Type B pancreatic cell (in vitro differentiated cells): Measurements from ENCODE around the gene TEKTIP1. TPM values are rescaled to one million over a fixed set of nuclear protein-coding genes. Genes with fewer than 3 reads are reported as not detected.

ENCODE experiments used
- DNase-seq: peaks from one replicate; pipeline ENCODE4 v3.0.0; 2021; ENCODE audit warnings: mixed read lengths; ENCODE audit not compliant: unreplicated experiment; ENCODE audit errors: extremely low spot score
- H3K27ac Mint-ChIP-seq: 2 replicates; pipeline ENCODE4 v1.8.0; 2021; ENCODE audit warnings: mild to moderate bottlenecking, mixed read lengths
- H3K27me3 Mint-ChIP-seq: 2 replicates; pipeline ENCODE4 v1.8.0; 2021; ENCODE audit warnings: mixed read lengths
- H3K36me3 Mint-ChIP-seq: 2 replicates; pipeline ENCODE4 v1.8.0; 2021; ENCODE audit warnings: mixed read lengths
- H3K4me1 Mint-ChIP-seq: one replicate; pipeline ENCODE4 v1.8.0; 2021; ENCODE audit warnings: mixed read lengths; ENCODE audit not compliant: unreplicated experiment
- H3K4me3 Mint-ChIP-seq: 2 replicates; pipeline ENCODE4 v1.8.0; 2021; ENCODE audit warnings: mild to moderate bottlenecking, mixed read lengths
- H3K9me3 Mint-ChIP-seq: 2 replicates; pipeline ENCODE4 v1.8.0; 2021; ENCODE audit warnings: mixed read lengths
- CTCF ChIP-seq: fragments of 200-600 bp; sonication (generic); conservative IDR thresholded peaks from 2 replicates; pipeline ENCODE4 v1.5.0; 2021; ENCODE audit warnings: antibody characterized with exemption, mild to moderate bottlenecking
- total RNA-seq: library from RNA; stranded (reverse); gene quantifications from 2 replicates; pipeline ENCODE4 v1.2.1, GENCODE V29; 2021; ENCODE audit warnings: low replicate concordance

TEKTIP1 gene
- total RNA-seq, 1 donor from 2014 or later = 3.4 TPM

- TF ChIP-seq CTCF = no peak
- Mint-ChIP-seq H3K9me3 (peaks cover 4% of the 10 kb centered on the region), H3K4me3 (peak within 1 kb of the TSS; percentile 93), H3K27ac (peak within 1 kb of the TSS; percentile 98), H3K4me1 (peaks cover 19% of the 10 kb centered on the region), H3K36me3 (peaks cover 9% of the 10 kb centered on the region), H3K27me3 (no peaks in the 10 kb centered on the region)
- peak; percentile 94 for DNase-seq
Measured at GRCh38 chr19:3500429-3501101, 38.4 kb upstream of the TEKTIP1 start, which contains the start of gene DOHH. DOHH (minus strand) TSS chr19:3500674; CDS start chr19:3496814, 3,860 bp downstream.

GRCh38 chr19:3501780-3502179 is 37.2 kb upstream of the TEKTIP1 start:
- Mint-ChIP-seq H3K27ac (no peak overlapping the region), H3K36me3 (peaks cover 9% of the 10 kb centered on the region)
- no peak for TF ChIP-seq CTCF

GRCh38 chr19:3503036-3503572 is 35.9 kb upstream of the TEKTIP1 start:
- Mint-ChIP-seq H3K27ac (no peak overlapping the region), H3K4me3 (no peak overlapping the region), H3K9me3 (peaks cover 4% of the 10 kb centered on the region), H3K27me3 (no peaks in the 10 kb centered on the region), H3K36me3 (peaks cover under 1% of the 10 kb centered on the region), H3K4me1 (peaks cover 21% of the 10 kb centered on the region)
- no peak for TF ChIP-seq CTCF
- DNase-seq = no peak

More at GRCh38 chr19:3501780-3502179, 37.2 kb upstream of the TEKTIP1 start:
- no peak for DNase-seq
- peaks cover 24% of the 10 kb centered on the region for H3K4me1 Mint-ChIP-seq
- peaks cover 4% of the 10 kb centered on the region for H3K9me3 Mint-ChIP-seq
- H3K4me3 Mint-ChIP-seq = no peak overlapping the region
- H3K27me3 Mint-ChIP-seq = no peaks in the 10 kb centered on the region

- TF ChIP-seq CTCF = no peak
- H3K36me3 Mint-ChIP-seq = peaks cover 3% of the 10 kb centered on the region
- peak overlapping the region; percentile 94 for H3K4me3 Mint-ChIP-seq
- H3K4me1 Mint-ChIP-seq = peaks cover 23% of the 10 kb centered on the region
- no peak for DNase-seq
- no peaks in the 10 kb centered on the region for H3K27me3 Mint-ChIP-seq
- peaks cover 4% of the 10 kb centered on the region for H3K9me3 Mint-ChIP-seq
- H3K27ac Mint-ChIP-seq = peak overlapping the region; percentile 98
Measured at GRCh38 chr19:3504735-3505134, 34.2 kb upstream of the TEKTIP1 start.

- TF ChIP-seq CTCF = no peak
- H3K27me3 Mint-ChIP-seq = no peaks in the 10 kb centered on the region
- H3K27ac Mint-ChIP-seq = peak within 1 kb of the TSS; percentile 98
- peaks cover 3% of the 10 kb centered on the region for H3K9me3 Mint-ChIP-seq
- H3K4me3 Mint-ChIP-seq = peak within 1 kb of the TSS; percentile 95
- DNase-seq = peak; percentile 100
- peaks cover 21% of the 10 kb centered on the region for H3K4me1 Mint-ChIP-seq
- peaks cover 3% of the 10 kb centered on the region for H3K36me3 Mint-ChIP-seq
Measured at GRCh38 chr19:3505598-3506383, 33.2 kb upstream of the TEKTIP1 start, which contains the start of gene FZR1. FZR1 (plus strand) TSS chr19:3506311; CDS start chr19:3522990, 16,679 bp downstream.
